ENCODE data around the gene AUH. TPM values are rescaled to one million over a fixed set of nuclear protein-coding genes. Genes with fewer than 3 reads are reported as not detected.

Gene AUH
- total and polyA plus RNA-seq, 9 of the 15 experiments (the other 6 are each of a cell fraction or from before 2014, with no cell fraction given) = 3.4 to 29.0 (median 10.1) TPM

DNA sequence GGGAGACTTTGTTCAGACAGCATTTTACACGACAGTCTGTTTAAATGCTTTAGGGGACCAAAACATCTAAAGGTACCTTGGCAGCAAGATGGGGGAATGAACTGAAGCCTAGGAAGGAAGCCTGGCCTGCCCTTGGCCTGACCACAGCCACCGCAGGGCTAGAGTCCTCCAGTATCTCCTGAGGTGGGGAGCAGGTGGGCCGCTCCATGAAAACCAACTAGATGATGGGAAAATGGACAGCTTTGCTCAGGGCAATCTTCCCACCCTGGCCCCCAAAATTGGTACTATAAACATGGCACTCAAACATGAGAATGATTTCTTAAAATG is 153.3 kb downstream of the AUH start:
- H3K4me3 ChIP-seq = no peak overlapping the region
- no peak overlapping the region for H3K27ac ChIP-seq (ENCODE audit: extremely low read depth, low read depth, low read length)
- H3K36me3 ChIP-seq (ENCODE audit: control insufficient read depth, insufficient read depth, low read length) = no peaks in the 10 kb centered on the region
- ChIA-PET POLR2A (no interaction called here), CTCF (ENCODE audit: low intra/inter-chr PET ratio) (no interaction called here)
- no peak for TF ChIP-seq ZFPM2 (CRISPR knock-in tag; IDR thresholded peaks at IDR 0.05)
- TF ChIP-seq POLR2G (IDR thresholded peaks at IDR 0.05; ENCODE audit: low read depth, low read length) = no peak
- TF ChIP-seq, protein P1, sequence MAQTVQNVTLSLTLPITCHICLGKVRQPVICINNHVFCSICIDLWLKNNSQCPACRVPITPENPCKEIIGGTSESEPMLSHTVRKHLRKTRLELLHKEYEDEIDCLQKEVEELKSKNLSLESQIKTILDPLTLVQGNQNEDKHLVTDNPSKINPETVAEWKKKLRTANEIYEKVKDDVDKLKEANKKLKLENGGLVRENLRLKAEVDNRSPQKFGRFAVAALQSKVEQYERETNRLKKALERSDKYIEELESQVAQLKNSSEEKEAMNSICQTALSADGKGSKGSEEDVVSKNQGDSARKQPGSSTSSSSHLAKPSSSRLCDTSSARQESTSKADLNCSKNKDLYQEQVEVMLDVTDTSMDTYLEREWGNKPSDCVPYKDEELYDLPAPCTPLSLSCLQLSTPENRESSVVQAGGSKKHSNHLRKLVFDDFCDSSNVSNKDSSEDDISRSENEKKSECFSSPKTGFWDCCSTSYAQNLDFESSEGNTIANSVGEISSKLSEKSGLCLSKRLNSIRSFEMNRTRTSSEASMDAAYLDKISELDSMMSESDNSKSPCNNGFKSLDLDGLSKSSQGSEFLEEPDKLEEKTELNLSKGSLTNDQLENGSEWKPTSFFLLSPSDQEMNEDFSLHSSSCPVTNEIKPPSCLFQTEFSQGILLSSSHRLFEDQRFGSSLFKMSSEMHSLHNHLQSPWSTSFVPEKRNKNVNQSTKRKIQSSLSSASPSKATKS (CRISPR knock-in tag; IDR thresholded peaks at IDR 0.05) = no peak
- TF ChIP-seq MEF2D (tag; conservative IDR thresholded peaks at IDR 0.05; ENCODE audit: low read depth) = 0 out of 2 replicates have a peak, but pooled peaks have one; percentile 0
- TF ChIP-seq ZNF830 (CRISPR knock-in tag; IDR thresholded peaks at IDR 0.05) = no peak
- no peak for TF ChIP-seq NR2C2 (CRISPR knock-in tag; IDR thresholded peaks at IDR 0.05)
- TF ChIP-seq NR2C2 (tag; IDR thresholded peaks at IDR 0.05) = 0 out of 2 replicates have a peak, but pooled peaks have one; percentile 3
- H3K9me3 ChIP-seq (replicated peaks; ENCODE audit: control insufficient read depth, insufficient read depth, low read depth, low read length) = no peaks in the 10 kb centered on the region
- intact Hi-C loops (cut with micrococcal nuclease) (no loop called here), in situ Hi-C loops (cut with MboI) (no loop called here)
- H3K4me1 ChIP-seq (replicated peaks in 1 of 2; ENCODE audit: control insufficient read depth in 2 of 2, insufficient read depth in 2 of 2, low read length in 2 of 2) = peaks cover 0 to 7% of the 10 kb centered on the region in 2 experiments; a peak in 2 of 5 replicates
- 88% methylated on average over 3 of the region's 3 CpGs for WGBS (ENCODE audit: insufficient coverage, low coverage, missing lambda C conversion rate)
- no peaks in the 10 kb centered on the region for H3K9me1 ChIP-seq (ENCODE audit: control insufficient read depth, insufficient read depth, low read length)
- DNase-seq (ENCODE audit: extremely low read depth in 1 of 4, low spot score in 3 of 4) (no peak), ATAC-seq (no peak), FAIRE-seq (no peak)
- peak overlapping the region; percentile 23 for H2AFZ ChIP-seq (ENCODE audit: low read depth, low read length)
- no TSS peak for BruUV-seq (replicated peaks)
- no peak overlapping the region; the same call in 1 of the 2 replicates for H3K4me2 ChIP-seq (ENCODE audit: insufficient read depth, low read length)
- no peak overlapping the region for H3K9ac ChIP-seq (ENCODE audit: insufficient read depth in 1 of 2, low read depth in 2 of 2, low read length in 2 of 2)
- no peaks in the 10 kb centered on the region for H4K20me1 ChIP-seq (replicated peaks; ENCODE audit: control insufficient read depth, insufficient read depth, low read length)
- no peaks in the 10 kb centered on the region for H3K79me2 ChIP-seq (ENCODE audit: control insufficient read depth, insufficient read depth, low read length)
- H3K27me3 ChIP-seq (ENCODE audit: control insufficient read depth in 2 of 2, insufficient read depth in 2 of 2, low read length in 2 of 2) = no peaks in the 10 kb centered on the region

Data from K562 (cell line).